NCI-H2227 (cell line): ENCODE measurements around the gene APOBEC2.

Experiments
- DNase-seq: peaks from one replicate; lab custom pipeline; 2025; ENCODE audit not compliant: unreplicated experiment; lab: John Stamatoyannopoulos, UW

APOBEC2 gene

GRCh38 chr6:41037107-41037900 is 15.7 kb upstream of the APOBEC2 start:
- no peak for DNase-seq

- no peak for DNase-seq
Measured at GRCh38 chr6:41038205-41038604, 14.8 kb upstream of the APOBEC2 start.

- DNase-seq, result no peak
Measured at GRCh38 chr6:41039060-41039998, 13.7 kb upstream of the APOBEC2 start, which contains the start of gene UNC5CL. UNC5CL (minus strand) TSS chr6:41039221; CDS start chr6:41035074, 4,147 bp downstream.

GRCh38 chr6:41040101-41040939 is 12.7 kb upstream of the APOBEC2 start:
- DNase-seq, result no peak

- no peak for DNase-seq
Measured at GRCh38 chr6:41040940-41041536, 12.0 kb upstream of the APOBEC2 start.

- DNase-seq, result no peak
Measured at GRCh38 chr6:41042226-41043055, 10.6 kb upstream of the APOBEC2 start, which contains the start of gene TSPO2. TSPO2 (plus strand) TSS chr6:41042467; CDS start chr6:41042986, 519 bp downstream.

- no peak for DNase-seq
Measured at GRCh38 chr6:41043151-41043550, 9.9 kb upstream of the APOBEC2 start.

GRCh38 chr6:41045664-41046063 is 7.3 kb upstream of the APOBEC2 start:
- DNase-seq, result no peak

GRCh38 chr6:41046084-41046483 is 6.9 kb upstream of the APOBEC2 start:
- DNase-seq, result no peak

- DNase-seq, result no peak
Measured at GRCh38 chr6:41047306-41047705, 5.7 kb upstream of the APOBEC2 start.

- no peak for DNase-seq
Measured at GRCh38 chr6:41047745-41048732, 5.0 kb upstream of the APOBEC2 start.

GRCh38 chr6:41049521-41049920 is 3.5 kb upstream of the APOBEC2 start:
- DNase-seq, result no peak

GRCh38 chr6:41049955-41050354 is 3.0 kb upstream of the APOBEC2 start:
- DNase-seq, result no peak

GRCh38 chr6:41050536-41050935 is 2.5 kb upstream of the APOBEC2 start:
- DNase-seq, result no peak

- DNase-seq, result no peak
Measured at GRCh38 chr6:41051873-41052272, 1.1 kb upstream of the APOBEC2 start.

GRCh38 chr6:41054511-41054910 is 1.5 kb downstream of the APOBEC2 start:
- DNase-seq, result no peak

- DNase-seq, result no peak
Measured at GRCh38 chr6:41055149-41055548, 2.1 kb downstream of the APOBEC2 start.

- no peak for DNase-seq
Measured at GRCh38 chr6:41056768-41057490, 3.9 kb downstream of the APOBEC2 start.
